Left lung (tissue), 10 donors: ENCODE data around the gene ARID5A. TPM values are rescaled to one million over a fixed set of nuclear protein-coding genes. Genes with fewer than 3 reads are reported as not detected.
A peak's percentile ranks its signal among the peaks of the same experiment; 100 is the strongest.

ENCODE experiments used
- ATAC-seq: fragments of 200-7000 bp; cut with Tn5 transposase; one replicate; pipeline ENCODE4 v1.9.1; 2020; ENCODE audit warnings: moderate library complexity
- DNase-seq, 4 donors: peaks; one replicate each; pipeline ENCODE4 v3.0.0-alpha.2; 2013 to 2020
- H3K27ac ChIP-seq, 2 donors: fragments of 200-600 bp; sonication (generic) in 1 of 2; one replicate each; pipeline versions ENCODE4 v1.5.0 to v1.8.0; 2020 to 2021
- H3K27me3 ChIP-seq, 2 donors: fragments of 200-600 bp; sonication (generic) in 1 of 2; one replicate each; pipeline versions ENCODE4 v1.5.0 to v1.8.0; 2020 to 2021
- H3K36me3 ChIP-seq, 2 donors: fragments of 200-600 bp; sonication (generic) in 1 of 2; one replicate each; pipeline versions ENCODE4 v1.5.0 to v1.8.0; 2020 to 2021
- H3K4me1 ChIP-seq, 2 donors: fragments of 200-600 bp; one replicate each; pipeline ENCODE4 v1.8.0; 2021
- H3K4me3 ChIP-seq, 2 donors: fragments of 200-600 bp; sonication (generic) in 1 of 2; one replicate each; pipeline versions ENCODE4 v1.5.0 to v1.8.0; 2020 to 2021; ENCODE audit warnings: mild to moderate bottlenecking in 1 of 2
- H3K9me3 ChIP-seq, 2 donors: fragments of 200-600 bp; sonication (generic) in 1 of 2; one replicate each; pipeline versions ENCODE4 v1.5.0 to v1.8.0; 2020 to 2021
- intact Hi-C, 2 donors: fragments of 100-400 bp; cut with DNase I; formaldehyde crosslinking; loops; one replicate each; pipeline versions ENCODE4 v1.11.2 to v1.14.2; 2022
- polyA plus RNA-seq, 6 donors: library from polyadenylated mRNA; unstranded; fragments of 120-200 nt; gene quantifications; one replicate each; pipeline ENCODE4 v1.2.1, GENCODE V29; 2013; ENCODE audit not compliant: insufficient read length in 6 of 6
- total RNA-seq, 2 donors: library from RNA; stranded (reverse); fragmentation: NEBNext Ultra II Directional; extraction: Animal tissue kit (Norgen Biotek cat#: 25700); gene quantifications; one replicate each; pipeline ENCODE4 v1.2.1, GENCODE V29; 2021
- TF ChIP-seq, protein P1 (sequence below), 2 donors: fragments of 200-600 bp; sonication (generic) in 1 of 2; IDR thresholded peaks; one replicate each; pipeline versions ENCODE4 v1.5.0 to v1.8.0; 2021; ENCODE audit warnings: antibody characterized with exemption in 2 of 2
- donor health status: DM: no; HTN: yes; CAD: no.
- donor health status: DM: no; HTN: no; CAD: no.

The ARID5A gene
- total and polyA plus RNA-seq, 8 donors, result 6.6 to 30.9 (median 7.5) TPM

DNA sequence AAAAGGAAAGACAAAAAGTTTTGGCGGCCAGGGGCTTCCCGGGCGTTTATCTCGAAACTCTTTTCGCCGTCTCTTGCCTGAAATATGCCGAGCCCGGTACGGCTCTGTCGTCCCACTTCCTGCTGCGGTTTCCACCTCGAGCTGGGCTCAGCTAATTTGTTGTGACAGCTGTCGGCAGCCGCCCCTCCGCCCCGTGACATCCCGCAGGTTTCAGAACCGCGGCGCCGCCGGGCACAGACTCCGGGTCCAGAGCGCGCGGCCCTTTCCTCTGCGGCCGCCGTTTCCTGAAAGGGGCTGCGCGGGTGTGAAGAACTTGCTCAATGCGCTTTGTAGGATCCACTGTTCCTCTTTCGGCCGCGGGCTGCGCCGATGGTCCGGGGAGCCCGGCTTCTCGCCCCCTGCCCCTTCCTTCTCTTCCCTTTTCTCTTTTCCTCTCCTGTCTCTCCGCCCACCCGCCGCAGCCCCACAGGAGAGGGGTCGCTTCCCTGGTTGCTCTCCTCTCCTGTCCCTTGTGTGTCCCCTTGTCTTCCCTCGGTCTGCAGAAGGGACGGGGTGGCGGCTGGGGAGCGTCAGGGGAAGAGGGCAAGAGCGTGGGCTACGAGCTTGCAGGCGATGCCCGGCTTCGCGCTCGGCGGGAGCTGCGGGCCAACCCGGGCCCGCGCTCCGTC, 648 bp downstream of the ARID5A start:
- intact Hi-C loops, result no loop called here
- Histone ChIP-seq H3K27ac (peak overlapping the region; percentile 96 to 99), H3K36me3 (peaks cover 0 to 15% of the 10 kb centered on the region in 2 donors), H3K4me3 (peak overlapping the region; percentile 73 to 87), H3K27me3 (no peaks in the 10 kb centered on the region), H3K9me3 (no peaks in the 10 kb centered on the region), H3K4me1 (peaks cover 37 to 88% of the 10 kb centered on the region in 2 donors)
- TF ChIP-seq, protein P1, sequence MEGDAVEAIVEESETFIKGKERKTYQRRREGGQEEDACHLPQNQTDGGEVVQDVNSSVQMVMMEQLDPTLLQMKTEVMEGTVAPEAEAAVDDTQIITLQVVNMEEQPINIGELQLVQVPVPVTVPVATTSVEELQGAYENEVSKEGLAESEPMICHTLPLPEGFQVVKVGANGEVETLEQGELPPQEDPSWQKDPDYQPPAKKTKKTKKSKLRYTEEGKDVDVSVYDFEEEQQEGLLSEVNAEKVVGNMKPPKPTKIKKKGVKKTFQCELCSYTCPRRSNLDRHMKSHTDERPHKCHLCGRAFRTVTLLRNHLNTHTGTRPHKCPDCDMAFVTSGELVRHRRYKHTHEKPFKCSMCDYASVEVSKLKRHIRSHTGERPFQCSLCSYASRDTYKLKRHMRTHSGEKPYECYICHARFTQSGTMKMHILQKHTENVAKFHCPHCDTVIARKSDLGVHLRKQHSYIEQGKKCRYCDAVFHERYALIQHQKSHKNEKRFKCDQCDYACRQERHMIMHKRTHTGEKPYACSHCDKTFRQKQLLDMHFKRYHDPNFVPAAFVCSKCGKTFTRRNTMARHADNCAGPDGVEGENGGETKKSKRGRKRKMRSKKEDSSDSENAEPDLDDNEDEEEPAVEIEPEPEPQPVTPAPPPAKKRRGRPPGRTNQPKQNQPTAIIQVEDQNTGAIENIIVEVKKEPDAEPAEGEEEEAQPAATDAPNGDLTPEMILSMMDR (IDR thresholded peaks at IDR 0.05), result no peak
- ATAC-seq (peak; percentile 43), DNase-seq (peak; percentile 58 to 97 (median 77))

- intact Hi-C loops, result no loop called here
- H3K4me1 ChIP-seq, result peaks cover 30 to 87% of the 10 kb centered on the region in 2 donors
- no peak for ATAC-seq
Measured at GRCh38 chr2:96537734-96538486, 1.4 kb downstream of the ARID5A start.

GRCh38 chr2:96538487-96539214, 2.1 kb downstream of the ARID5A start:
- intact Hi-C loops, result no loop called here
- peak; percentile 22 for ATAC-seq
- no peaks in the 10 kb centered on the region for H3K27me3 ChIP-seq
- peaks cover 23 to 86% of the 10 kb centered on the region in 2 donors for H3K4me1 ChIP-seq
- no peaks in the 10 kb centered on the region for H3K9me3 ChIP-seq
- peak overlapping the region; percentile 73 to 87 for H3K4me3 ChIP-seq
- TF ChIP-seq, protein P1 (IDR thresholded peaks at IDR 0.05), result no peak
- DNase-seq, result peak in 3 of 4 donors; percentile 65 to 94 (median 86)
- peaks cover 0 to 29% of the 10 kb centered on the region in 2 donors for H3K36me3 ChIP-seq
- peak overlapping the region; percentile 96 to 99 for H3K27ac ChIP-seq

More at GRCh38 chr2:96537734-96538486, 1.4 kb downstream of the ARID5A start:
- Histone ChIP-seq H3K9me3 (no peaks in the 10 kb centered on the region), H3K27ac (peak overlapping the region; percentile 96 to 99), H3K27me3 (no peaks in the 10 kb centered on the region), H3K36me3 (peaks cover 0 to 22% of the 10 kb centered on the region in 2 donors), H3K4me3 (peak overlapping the region; percentile 73 to 87)
- peak in 1 of 4 donors; percentile 87 for DNase-seq
- TF ChIP-seq, protein P1 (IDR thresholded peaks at IDR 0.05), result no peak

DNA sequence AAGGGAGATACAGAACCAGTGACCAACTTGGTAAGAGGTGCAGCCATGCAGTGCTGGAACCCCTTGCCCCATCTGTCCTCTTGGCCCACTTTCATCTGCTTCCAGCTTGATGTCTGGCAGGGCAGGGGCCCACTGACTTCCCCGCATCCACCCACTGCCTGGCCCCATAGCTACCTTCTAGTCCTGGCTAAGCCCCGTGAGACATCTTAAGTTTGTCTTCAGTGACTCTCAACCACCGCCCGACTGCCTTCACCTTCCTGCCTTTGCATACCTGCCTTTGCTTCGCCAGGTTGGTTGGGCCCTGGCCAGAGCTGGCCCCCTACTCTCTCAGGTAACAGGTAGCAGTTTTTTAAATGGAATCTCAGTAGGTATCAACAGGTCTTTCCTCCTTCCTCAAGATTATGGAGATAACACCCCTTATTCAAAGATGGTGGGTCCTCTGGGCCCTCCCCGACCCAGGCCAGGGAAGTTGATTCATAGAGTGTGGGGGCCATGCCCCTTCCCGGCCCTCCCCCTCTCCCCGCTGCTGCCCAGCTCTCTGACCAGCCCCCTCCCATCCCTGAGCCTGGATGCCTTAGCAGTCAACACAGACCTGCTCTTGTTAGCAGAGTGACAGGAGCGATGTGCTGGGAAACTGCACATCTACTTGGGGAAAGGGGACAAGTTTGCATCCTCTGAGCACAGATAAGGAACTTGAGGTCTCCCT, 2.8 kb downstream of the ARID5A start:
- peak overlapping the region in 1 of 2 donors; percentile 99 for H3K27ac ChIP-seq
- ATAC-seq (no peak), DNase-seq (peak in 1 of 4 donors; percentile 58)
- intact Hi-C loops, result no loop called here
- TF ChIP-seq, protein P1 (IDR thresholded peaks at IDR 0.05), result no peak
- H3K4me3 ChIP-seq, result peak overlapping the region in 1 of 2 donors; percentile 73
- peaks cover 0 to 34% of the 10 kb centered on the region in 2 donors for H3K36me3 ChIP-seq
- H3K9me3 ChIP-seq, result no peaks in the 10 kb centered on the region
- H3K4me1 ChIP-seq, result peaks cover 15 to 78% of the 10 kb centered on the region in 2 donors
- H3K27me3 ChIP-seq, result no peaks in the 10 kb centered on the region
